IPS-18c (cell line): ENCODE results near the gene SEM1.
"Not testable (repeated sequence)": the region's sequence is repeated elsewhere in the genome, so short reads cannot be mapped to it uniquely, and the experiment has no call there.

Experiments used
- H3K4me3 ChIP-seq: 2 replicates; pipeline ENCODE4 v1.7.0; 2013; ENCODE audit warnings: low read depth, mild to moderate bottlenecking, low read length, moderate library complexity; ENCODE audit not compliant: insufficient read depth
- H3K9me3 ChIP-seq: one replicate; pipeline ENCODE4 v1.6.1; 2013; ENCODE audit warnings: mild to moderate bottlenecking, low read length, moderate library complexity; ENCODE audit not compliant: control insufficient read depth, insufficient read depth

Gene SEM1

DNA sequence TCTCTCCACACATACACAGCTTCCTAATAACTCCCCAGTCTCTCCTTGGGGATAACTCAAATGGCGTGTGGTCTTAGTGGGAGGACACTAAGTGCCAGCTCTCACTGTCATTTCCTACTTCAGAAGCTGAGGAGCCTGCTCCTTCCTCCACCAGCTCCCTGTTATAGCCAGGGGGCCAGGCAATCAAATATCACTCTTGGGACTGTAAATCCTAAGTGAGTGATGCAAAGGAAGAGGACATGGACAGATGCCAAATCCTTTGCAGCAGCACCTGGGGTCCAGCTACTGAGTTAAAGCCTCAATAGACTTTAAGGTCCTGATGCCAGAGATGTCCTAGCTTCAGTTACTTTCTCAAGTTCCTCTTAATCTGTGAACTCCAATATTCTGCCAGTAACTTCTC is 34.1 kb downstream of the SEM1 start:
- no peaks in the 10 kb centered on the region for H3K9me3 ChIP-seq
- no peak overlapping the region for H3K4me3 ChIP-seq

DNA sequence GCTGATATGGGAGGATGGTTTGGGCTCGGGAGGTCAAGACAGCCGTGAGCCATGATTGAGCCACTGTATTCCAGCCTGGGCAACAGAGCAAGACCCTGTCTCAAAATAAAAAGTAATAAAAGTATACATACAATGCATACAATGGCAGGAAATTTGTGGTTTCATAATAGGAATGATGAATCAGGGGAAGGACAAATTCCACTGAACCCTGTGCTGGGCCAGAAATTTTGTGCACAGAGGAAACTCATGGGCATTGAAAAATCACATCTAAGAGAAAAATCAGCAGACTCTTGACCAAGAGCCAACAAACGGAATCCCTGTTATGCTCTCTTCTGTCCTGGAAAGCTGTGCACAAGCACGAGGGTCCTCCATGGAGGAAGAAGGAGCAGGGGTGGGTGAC is 35.1 kb downstream of the SEM1 start:
- H3K4me3 ChIP-seq = no peak overlapping the region
- H3K9me3 ChIP-seq = no peaks in the 10 kb centered on the region

DNA sequence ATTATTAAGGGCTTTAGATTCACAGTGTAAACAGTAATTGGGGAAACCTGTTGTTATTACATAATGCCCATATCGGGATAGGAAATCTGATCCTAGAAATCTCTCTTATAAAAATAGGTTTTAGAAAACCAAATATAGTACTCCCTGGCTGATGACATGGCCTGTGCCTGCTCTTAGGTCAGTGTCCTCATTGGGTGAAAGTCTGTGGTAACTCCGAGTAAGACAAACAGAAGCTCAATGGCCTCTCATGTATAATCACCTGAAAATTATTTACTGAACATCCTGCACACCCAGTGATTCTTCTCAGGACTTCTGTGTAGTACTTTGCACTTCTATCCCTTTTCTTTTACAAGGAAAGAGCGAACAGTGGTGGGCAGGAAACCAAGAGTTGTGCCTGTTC is 37.8 kb downstream of the SEM1 start:
- no peaks in the 10 kb centered on the region for H3K9me3 ChIP-seq
- no peak overlapping the region for H3K4me3 ChIP-seq

DNA sequence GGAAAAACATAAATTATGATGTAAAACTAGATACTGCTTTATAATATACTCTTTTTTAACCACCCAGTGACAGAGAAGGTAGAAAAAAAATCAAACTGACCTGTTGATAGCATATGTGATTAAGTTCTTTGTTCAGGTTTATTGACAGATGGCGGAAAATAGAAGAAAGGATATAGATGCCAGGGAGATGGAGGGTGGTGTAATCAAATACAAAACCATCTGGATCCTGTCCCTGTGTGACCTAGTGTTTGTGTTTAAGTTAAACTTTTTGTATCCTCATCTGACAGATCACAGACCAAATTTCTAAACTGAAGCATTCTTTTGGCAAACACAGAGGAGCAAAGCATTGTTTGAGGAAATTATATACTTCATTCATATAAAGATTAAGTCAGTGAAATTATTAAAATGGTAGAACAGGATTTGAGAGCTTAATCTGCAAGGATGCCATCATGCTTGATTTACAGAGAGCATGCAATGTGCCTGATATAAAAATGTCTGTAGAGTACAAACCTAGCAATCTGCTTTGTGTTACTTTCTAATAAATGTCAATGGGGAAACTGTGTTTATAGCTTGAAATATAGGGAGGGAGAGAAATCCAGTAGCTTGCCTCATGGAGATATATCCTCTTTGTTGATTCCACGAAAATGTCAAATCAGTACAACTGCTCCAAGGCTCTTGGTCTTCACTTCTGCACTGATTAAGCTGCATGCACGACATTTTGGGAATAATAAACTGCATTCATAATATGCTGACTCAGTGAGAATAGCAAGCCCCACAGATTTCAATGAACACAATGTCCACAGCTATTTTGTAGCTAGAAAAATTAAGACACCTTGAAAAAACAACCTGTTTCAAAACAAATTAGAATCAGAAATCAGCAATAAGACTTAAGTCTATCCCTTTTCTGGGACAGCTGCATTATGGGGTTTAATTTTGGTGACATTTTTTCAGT is 39.0 kb downstream of the SEM1 start:
- Histone ChIP-seq H3K4me3 (no peak overlapping the region), H3K9me3 (no peaks in the 10 kb centered on the region)

DNA sequence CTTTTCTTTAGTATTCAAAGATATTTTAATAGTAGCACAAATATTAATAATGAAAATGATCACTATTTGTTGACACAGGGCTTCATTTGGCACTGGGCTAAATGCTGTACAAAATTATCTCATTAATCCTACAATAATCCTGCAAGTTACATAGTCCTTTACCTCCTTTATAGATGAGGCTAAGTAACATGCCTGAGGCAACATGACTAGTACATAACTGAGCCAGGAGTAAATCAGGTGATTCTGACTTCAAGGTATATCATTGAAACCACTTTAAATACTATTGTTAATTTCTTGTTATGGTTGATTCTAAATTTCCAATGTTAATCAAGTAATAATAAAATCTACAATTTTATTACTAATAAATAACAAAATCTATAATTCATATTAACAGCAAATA is 39.8 kb downstream of the SEM1 start:
- no peaks in the 10 kb centered on the region for H3K9me3 ChIP-seq

DNA sequence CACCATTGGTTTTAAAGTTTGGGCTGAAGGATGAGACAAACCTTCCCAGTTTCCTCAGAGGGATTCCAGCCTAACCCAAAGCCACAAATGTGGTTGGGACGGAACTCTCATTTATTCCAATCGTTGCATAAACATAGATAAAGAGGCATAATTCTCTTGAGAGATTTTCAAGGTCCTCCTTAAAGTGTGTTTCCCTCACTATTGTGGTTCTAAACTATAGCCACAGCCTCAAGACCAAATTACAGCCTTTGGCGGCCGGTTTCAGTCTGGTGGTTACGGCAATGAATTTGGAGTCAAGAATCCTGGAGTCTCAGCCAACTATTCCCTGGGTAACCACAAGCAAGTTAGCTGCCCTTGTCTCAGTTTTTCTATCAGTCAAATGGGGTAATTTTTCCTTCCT is 42.6 kb downstream of the SEM1 start:
- H3K9me3 ChIP-seq = no peaks in the 10 kb centered on the region
- H3K4me3 ChIP-seq = no peak overlapping the region

More for the DNA sequence above, 39.8 kb downstream of the SEM1 start:
- no peak overlapping the region for H3K4me3 ChIP-seq

DNA sequence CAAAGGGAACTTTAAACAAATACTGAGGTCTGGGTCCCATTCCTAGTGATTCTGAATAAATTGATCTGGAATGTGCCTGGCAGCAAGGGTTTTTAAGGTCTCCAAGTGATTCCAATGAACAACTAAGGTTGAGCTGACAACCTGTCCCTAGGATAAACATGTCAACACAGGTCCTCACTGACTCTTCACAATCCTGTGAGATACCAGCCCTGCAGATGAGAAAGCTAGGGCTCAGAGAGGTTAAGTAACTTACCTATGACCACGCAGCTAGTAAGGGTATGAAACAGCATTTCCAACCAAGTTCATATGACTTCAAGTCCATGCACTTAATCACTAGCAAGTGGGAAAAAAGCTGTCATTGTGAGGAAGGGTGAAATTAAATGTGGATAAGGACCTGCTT is 44.0 kb downstream of the SEM1 start:
- Histone ChIP-seq H3K9me3 (no peaks in the 10 kb centered on the region), H3K4me3 (no peak overlapping the region)

DNA sequence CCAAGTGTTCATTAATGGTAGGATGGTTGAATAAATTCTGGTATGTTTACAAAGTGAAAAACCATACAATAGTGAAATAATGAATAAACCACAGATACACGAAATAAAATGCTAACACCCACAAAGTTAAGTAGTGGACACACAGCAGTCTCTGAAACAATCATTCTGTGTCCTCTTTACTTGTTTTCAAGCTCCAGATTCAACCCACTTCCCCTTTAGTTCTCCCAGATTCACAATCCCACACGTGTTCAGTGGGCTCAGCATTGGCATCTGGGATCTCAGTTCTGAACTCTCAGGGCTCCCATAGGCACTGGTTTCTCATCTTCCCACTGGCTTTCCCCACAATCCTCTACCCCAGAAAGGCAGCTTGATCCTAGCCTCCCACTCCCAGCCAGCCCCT is 44.9 kb downstream of the SEM1 start:
- Histone ChIP-seq H3K9me3 (no peaks in the 10 kb centered on the region), H3K4me3 (no peak overlapping the region)

DNA sequence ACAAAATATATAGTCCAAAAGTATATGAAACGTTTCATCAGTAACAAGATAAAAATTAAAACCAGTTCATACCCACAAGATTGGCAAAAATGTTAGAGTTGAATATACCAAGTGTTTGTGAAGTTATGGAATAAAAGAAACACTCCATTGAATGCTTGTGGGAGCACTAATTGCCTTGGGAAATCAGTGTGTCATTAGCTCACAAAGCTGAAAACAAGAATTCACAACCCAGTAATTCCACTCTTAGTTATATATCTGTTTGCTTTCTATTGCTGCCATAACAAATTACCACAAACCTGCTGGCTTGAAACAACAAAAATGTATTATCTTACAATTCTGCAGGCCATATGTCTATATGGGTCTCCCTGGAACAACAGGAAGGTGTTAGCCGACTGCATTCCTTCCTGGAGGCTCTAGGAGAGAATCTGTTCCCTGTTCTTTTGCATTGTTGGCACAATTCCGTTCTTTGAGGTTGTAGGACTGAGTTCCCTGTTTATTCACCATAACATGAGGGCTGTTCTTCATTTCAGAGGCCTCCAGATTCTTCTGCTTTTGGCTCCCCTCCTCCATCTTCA is 45.7 kb downstream of the SEM1 start:
- no peak overlapping the region for H3K4me3 ChIP-seq
- no peaks in the 10 kb centered on the region for H3K9me3 ChIP-seq

DNA sequence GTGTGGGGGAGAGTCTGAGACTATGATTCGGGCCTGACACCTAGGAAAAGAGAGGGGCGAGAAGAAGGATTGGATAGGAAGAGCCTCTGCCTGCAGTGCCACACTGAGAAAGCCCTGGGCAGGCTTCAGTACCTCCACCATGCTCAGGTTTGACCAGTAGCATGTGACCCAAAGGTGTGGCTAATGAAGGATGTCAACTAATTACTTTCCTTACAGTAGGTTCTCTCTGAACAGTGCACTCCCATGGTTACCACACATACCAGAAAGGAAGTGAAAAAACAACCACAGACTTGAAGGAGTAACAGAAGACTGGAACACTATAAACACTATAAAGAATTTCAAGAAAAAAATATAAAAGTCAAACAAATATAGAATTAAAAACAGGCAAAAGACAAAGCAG is 46.2 kb downstream of the SEM1 start:
- H3K4me3 ChIP-seq = no peak overlapping the region
- no peaks in the 10 kb centered on the region for H3K9me3 ChIP-seq

DNA sequence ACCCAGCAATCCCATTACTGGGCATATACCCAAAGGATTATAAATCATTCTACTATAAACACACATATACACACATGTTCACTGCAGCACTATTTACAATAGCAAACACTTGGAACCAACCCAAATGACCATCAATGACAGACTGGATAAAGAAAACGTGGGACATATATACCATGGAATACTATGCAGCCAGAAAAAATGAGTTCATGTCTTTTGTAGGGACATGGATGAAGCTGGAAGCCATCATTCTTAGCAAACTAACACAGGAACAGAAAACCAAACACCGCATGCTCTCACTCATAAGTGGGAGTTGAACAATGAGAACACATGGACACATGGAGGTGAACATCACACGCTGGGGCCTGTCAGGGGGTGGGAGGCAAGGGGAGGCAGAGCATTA is 47.5 kb downstream of the SEM1 start:
- not testable (repeated sequence) for H3K9me3 ChIP-seq, H3K4me3 ChIP-seq

DNA sequence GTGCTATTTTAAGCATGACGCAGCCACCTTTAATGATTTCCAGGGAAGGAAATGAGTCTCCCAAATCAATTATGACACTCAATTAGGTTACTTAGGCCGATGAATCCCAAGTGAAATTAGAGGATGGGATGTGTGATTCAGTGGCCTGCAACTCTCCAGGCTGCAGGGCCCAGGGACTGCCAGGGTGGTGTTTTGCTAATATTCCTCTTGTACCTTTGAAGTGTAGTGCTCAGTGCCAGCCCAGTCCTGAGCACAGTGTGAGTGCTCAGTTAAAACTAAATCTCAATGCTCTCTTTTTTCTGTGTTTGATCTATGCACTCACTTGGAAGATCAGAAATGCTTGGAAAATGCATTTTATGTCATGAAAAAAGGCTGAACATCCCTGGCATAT is 51.6 kb downstream of the SEM1 start:
- H3K9me3 ChIP-seq = no peaks in the 10 kb centered on the region
- H3K4me3 ChIP-seq = no peak overlapping the region

DNA sequence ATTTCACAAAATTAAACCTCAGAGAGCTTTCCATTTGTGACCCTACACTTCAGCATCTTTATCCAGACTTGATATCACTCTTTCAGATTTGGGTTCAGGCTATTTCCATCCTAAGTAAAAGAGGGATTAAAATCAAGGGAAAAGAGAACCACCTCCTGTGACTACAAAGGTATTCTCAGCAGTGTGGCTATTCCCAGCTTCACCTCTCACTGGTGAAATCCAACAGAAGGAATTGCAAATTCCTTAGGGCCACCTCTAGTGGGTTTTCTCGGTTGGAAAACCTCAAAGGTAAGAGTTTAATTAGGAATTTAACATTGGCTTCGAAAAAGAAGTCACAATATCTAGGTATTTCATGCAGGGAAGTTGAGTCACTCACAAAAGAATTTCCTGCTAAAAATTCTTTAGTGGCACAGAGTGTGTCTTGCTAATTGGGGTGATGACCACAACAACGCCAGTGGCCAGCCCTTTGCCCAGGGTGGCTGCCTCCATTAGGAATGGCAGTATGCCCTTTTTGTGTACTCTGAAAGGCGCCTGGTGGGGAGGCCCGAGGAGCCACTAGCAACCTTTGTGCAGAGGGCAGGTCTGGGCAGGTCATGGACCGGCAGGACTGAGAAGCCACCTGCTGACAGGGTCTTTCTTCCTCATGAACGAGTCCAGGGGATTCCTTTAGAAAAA is 52.2 kb downstream of the SEM1 start:
- no peak overlapping the region for H3K4me3 ChIP-seq
- H3K9me3 ChIP-seq = no peaks in the 10 kb centered on the region

DNA sequence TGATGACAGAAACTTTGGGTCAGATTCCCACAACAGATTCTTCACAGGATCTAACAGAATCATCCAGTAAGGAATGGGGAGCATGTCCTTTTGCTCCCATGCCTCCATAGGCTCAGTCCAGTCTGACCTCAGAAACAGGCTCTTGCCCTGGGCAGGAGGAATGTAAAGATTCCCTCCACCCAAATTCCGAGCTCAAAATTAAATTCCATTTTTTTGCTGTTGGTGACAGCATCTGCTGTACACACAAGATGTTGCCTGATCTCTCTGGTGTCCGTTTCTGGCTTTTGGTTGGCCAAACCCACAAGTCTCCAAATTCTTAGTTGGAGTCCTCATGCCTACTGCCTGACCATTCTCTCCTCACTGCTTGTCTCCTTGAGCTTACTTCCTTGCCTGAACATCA is 53.7 kb downstream of the SEM1 start:
- no peaks in the 10 kb centered on the region for H3K9me3 ChIP-seq
- H3K4me3 ChIP-seq = no peak overlapping the region

DNA sequence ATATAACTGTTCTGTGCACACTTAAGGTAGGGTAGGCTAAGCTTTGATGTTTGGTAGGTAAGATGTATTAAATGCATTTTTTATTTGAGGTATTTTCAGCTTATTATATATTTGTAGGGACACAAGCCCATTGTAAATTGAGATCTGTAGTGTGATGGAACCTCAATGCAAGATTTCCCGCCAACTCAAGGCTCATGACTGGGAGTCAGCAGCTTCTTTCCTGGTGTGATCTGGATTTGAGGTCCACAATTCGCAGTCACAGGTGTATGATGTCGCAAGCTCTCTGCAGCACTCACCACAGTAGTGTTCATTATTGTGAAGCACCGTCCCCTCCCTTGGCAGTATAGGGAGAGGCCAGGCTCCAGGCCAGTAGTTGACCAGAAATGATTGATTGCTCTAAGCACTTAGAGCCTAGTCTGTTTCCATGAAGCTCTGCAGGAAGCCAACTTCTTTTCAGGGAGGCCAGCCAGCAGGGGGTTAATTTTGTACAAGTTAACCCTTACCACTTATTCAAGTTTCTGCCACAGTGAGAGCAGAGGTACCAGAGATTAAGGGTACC is 54.9 kb downstream of the SEM1 start:
- no peak overlapping the region for H3K4me3 ChIP-seq
- no peaks in the 10 kb centered on the region for H3K9me3 ChIP-seq

DNA sequence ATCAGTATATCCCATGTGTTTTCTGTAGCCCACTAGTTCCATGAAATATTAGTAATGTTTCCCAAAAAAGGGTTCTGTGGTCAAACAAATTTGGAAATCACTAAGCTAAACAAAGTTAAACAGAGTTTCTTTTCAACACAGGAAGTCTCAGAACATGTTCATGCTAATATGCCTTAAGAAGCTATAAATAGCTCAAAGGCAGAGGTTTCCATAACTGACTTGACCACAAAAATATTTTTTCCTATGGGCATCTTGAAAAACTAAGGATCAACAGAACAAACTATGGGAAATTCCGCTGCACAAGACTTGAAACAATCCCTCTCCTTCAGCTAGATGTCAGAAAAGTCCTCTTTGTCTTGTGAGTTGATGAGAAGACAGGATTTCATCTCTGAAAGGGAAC is 59.7 kb downstream of the SEM1 start:
- H3K9me3 ChIP-seq = peaks cover 2% of the 10 kb centered on the region
- no peak overlapping the region for H3K4me3 ChIP-seq

DNA sequence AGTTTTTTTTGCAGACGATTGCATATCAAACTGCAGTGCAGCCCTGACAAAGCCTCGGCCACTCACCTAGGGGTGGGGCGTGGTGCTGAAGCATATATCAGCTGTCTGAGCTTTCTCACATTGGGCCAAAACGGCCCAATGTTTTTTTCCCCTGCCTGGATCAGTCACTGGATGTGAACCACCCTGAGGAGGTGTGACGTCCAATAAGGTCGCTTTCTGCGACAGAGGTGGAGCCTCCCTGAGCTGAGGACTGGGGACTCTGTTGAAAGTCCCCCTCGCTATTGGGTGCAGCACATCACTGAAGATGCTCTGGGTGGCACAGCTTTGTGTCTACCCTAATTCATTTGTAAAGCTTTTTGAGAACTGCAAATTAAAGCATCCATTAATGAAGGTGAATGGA is 60.9 kb downstream of the SEM1 start:
- Histone ChIP-seq H3K4me3 (no peak overlapping the region), H3K9me3 (peaks cover 2% of the 10 kb centered on the region)

DNA sequence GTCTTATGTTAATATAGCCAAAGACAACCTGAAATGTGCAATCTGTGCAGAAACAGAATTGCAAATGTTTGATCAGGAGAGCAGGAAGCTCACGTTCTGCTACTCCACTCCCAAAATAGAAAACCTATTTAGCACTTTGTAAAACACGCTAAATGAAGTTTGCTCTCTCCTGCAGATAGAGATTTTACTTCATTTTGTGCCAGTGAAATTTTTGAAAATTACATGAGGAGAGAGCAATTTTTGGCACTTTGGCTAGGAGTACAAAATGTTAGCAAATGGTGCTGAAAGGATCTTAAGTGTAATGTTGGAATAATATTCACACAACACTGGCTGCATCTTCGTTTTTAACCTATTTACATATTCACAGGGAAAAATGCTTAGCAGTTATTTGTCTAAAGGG is 61.9 kb downstream of the SEM1 start:
- peaks cover 2% of the 10 kb centered on the region for H3K9me3 ChIP-seq
- H3K4me3 ChIP-seq = no peak overlapping the region
